ENCODE results near the gene PABPC3.

DNA sequence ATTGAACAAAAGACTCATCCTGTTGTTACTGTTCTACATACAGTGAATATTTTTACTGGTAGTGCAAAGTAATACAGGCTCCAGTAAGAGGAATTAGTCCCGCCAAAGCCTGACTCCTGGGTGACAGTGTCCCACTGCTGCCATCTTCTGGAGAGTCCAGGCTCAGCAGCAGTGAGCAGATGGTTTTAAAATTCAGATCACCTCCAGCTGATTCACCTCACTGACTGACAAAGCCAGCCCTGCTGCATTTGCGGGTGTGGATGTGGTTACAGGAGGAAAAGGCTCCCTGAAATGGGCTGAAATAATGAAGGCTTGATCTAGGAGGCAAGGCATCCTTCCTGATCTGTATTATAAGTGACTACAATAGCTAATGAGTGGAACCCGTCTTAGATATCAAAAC is 18.3 kb downstream of the PABPC3 start:
- no peak for TF ChIP-seq EZH2 (IDR thresholded peaks at IDR 0.05; ENCODE audit: borderline replicate concordance, low read length)
- TF ChIP-seq, protein P1, sequence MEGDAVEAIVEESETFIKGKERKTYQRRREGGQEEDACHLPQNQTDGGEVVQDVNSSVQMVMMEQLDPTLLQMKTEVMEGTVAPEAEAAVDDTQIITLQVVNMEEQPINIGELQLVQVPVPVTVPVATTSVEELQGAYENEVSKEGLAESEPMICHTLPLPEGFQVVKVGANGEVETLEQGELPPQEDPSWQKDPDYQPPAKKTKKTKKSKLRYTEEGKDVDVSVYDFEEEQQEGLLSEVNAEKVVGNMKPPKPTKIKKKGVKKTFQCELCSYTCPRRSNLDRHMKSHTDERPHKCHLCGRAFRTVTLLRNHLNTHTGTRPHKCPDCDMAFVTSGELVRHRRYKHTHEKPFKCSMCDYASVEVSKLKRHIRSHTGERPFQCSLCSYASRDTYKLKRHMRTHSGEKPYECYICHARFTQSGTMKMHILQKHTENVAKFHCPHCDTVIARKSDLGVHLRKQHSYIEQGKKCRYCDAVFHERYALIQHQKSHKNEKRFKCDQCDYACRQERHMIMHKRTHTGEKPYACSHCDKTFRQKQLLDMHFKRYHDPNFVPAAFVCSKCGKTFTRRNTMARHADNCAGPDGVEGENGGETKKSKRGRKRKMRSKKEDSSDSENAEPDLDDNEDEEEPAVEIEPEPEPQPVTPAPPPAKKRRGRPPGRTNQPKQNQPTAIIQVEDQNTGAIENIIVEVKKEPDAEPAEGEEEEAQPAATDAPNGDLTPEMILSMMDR (conservative IDR thresholded peaks at IDR 0.05 in 1 of 2, IDR thresholded peaks at IDR 0.05 in 1 of 2; ENCODE audit: extremely low read depth in 1 of 2, insufficient read depth in 1 of 2, low read depth in 1 of 2, low read length in 2 of 2): peak; percentile 91 to 98
